PC-9 (cell line): ENCODE data around the gene INTS1.

Experiments
- EZH2 ChIP-seq: fragments of 200-600 bp; sonication (generic); IDR thresholded peaks from 2 replicates; pipeline ENCODE4 v1.8.0; 2017; ENCODE audit warnings: antibody characterized with exemption, low read depth
- TF ChIP-seq, protein P1 (sequence below): fragments of 200-600 bp; sonication (generic); conservative IDR thresholded peaks from 2 replicates; pipeline ENCODE4 v1.6.1; 2017; ENCODE audit warnings: mixed run types, antibody characterized with exemption, mild to moderate bottlenecking, moderate library complexity

DNA sequence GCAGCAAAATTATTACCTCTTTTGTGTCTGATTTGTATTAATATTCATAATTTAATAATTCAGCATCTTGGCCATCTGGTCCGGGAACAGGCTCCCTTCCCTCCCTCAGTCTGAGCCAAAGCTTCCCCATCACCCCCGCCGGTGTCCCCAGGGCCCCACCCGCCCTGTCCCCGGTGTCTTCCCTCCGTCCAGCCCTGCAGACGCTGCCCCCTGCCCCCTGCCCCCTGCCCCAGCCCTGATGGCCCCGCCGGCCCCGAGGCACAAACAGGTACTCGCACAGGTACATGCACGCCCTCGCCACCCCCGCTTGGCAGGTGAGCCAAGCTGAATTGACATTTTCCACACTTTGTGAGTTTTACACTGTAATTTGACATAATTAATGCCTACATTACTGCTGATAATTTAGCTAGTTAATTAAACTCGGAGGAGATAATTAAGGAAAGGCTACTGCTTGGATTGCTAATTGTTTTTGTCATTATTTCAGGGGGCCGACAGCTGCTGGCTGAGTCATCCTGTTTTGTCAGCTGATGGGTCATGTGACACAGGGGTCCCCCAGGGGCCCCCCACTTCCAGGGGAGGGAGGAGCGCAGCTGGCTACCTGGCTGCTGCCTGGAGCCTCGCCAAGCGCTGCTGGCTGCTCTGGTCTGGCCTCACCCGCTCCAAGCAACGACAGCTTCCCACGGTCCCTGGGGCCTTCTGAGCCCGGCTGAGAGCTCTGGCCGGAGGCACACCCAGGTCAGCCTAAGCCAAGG is 81.5 kb downstream of the INTS1 start:
- TF ChIP-seq, protein P1, sequence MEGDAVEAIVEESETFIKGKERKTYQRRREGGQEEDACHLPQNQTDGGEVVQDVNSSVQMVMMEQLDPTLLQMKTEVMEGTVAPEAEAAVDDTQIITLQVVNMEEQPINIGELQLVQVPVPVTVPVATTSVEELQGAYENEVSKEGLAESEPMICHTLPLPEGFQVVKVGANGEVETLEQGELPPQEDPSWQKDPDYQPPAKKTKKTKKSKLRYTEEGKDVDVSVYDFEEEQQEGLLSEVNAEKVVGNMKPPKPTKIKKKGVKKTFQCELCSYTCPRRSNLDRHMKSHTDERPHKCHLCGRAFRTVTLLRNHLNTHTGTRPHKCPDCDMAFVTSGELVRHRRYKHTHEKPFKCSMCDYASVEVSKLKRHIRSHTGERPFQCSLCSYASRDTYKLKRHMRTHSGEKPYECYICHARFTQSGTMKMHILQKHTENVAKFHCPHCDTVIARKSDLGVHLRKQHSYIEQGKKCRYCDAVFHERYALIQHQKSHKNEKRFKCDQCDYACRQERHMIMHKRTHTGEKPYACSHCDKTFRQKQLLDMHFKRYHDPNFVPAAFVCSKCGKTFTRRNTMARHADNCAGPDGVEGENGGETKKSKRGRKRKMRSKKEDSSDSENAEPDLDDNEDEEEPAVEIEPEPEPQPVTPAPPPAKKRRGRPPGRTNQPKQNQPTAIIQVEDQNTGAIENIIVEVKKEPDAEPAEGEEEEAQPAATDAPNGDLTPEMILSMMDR, result no peak
- no peak for TF ChIP-seq EZH2
